Nephron (organoid): ENCODE results near the gene GMPR.
A peak's percentile ranks its signal among the peaks of the same experiment; 100 is the strongest.

Experiments used
- H3K27ac Mint-ChIP-seq, 3 experiments: 2 replicates each; pipeline ENCODE4 v1.8.0; 2020; ENCODE audit warnings: mixed read lengths in 3 of 3, mild to moderate bottlenecking in 2 of 3, moderate library complexity in 1 of 3
- H3K27me3 Mint-ChIP-seq: 2 replicates; pipeline ENCODE4 v1.8.0; 2021; ENCODE audit warnings: low read depth, mild to moderate bottlenecking, moderate library complexity, mixed read lengths
- H3K36me3 Mint-ChIP-seq: 2 replicates; pipeline ENCODE4 v1.8.0; 2020; ENCODE audit warnings: low read depth, mixed read lengths
- H3K4me1 Mint-ChIP-seq: 2 replicates; pipeline ENCODE4 v1.8.0; 2020; ENCODE audit warnings: mixed read lengths
- H3K4me3 Mint-ChIP-seq, 3 experiments: 2 replicates each; pipeline ENCODE4 v1.8.0; 2020; ENCODE audit warnings: mild to moderate bottlenecking in 3 of 3, mixed read lengths in 3 of 3, moderate library complexity in 2 of 3
- H3K9me3 Mint-ChIP-seq: 2 replicates; pipeline ENCODE4 v1.8.0; 2020; ENCODE audit warnings: mixed read lengths
- CTCF ChIP-seq, 3 experiments: fragments of 200-600 bp; sonication (generic); IDR thresholded peaks; one replicate each; pipeline ENCODE4 v1.5.0; 2021; ENCODE audit warnings: antibody characterized with exemption in 3 of 3; ENCODE audit not compliant: unreplicated experiment in 3 of 3

Gene GMPR

GRCh38 chr6:16329233-16329632, 90.8 kb downstream of the GMPR start:
- H3K9me3 Mint-ChIP-seq = no peaks in the 10 kb centered on the region
- H3K4me1 Mint-ChIP-seq = peaks cover 14% of the 10 kb centered on the region
- peaks cover 35% of the 10 kb centered on the region for H3K36me3 Mint-ChIP-seq
- TF ChIP-seq CTCF (IDR thresholded peaks at IDR 0.05; ENCODE audit: unreplicated experiment in 3 of 3) = no peak
- H3K27me3 Mint-ChIP-seq = peaks cover 4% of the 10 kb centered on the region
- H3K4me3 Mint-ChIP-seq = no peak overlapping the region
- H3K27ac Mint-ChIP-seq = no peak overlapping the region

GRCh38 chr6:16331384-16332174, 93.2 kb downstream of the GMPR start:
- peak; percentile 86 to 89 (median 87) for TF ChIP-seq CTCF (IDR thresholded peaks at IDR 0.05; ENCODE audit: unreplicated experiment in 3 of 3)
- Mint-ChIP-seq H3K4me1 (peaks cover 29% of the 10 kb centered on the region), H3K27me3 (peaks cover 4% of the 10 kb centered on the region), H3K36me3 (peaks cover 18% of the 10 kb centered on the region), H3K27ac (no peak overlapping the region), H3K9me3 (no peaks in the 10 kb centered on the region), H3K4me3 (no peak overlapping the region)

- H3K27me3 Mint-ChIP-seq = peaks cover 4% of the 10 kb centered on the region
- H3K36me3 Mint-ChIP-seq = peaks cover 15% of the 10 kb centered on the region
- no peak overlapping the region for H3K4me3 Mint-ChIP-seq
- H3K27ac Mint-ChIP-seq = no peak overlapping the region
- peaks cover 35% of the 10 kb centered on the region for H3K4me1 Mint-ChIP-seq
- H3K9me3 Mint-ChIP-seq = no peaks in the 10 kb centered on the region
- TF ChIP-seq CTCF (IDR thresholded peaks at IDR 0.05; ENCODE audit: unreplicated experiment in 3 of 3) = peak; percentile 86 to 92 (median 88)
Measured at GRCh38 chr6:16332175-16332542, 93.8 kb downstream of the GMPR start.

GRCh38 chr6:16333580-16333979, 95.2 kb downstream of the GMPR start:
- no peak overlapping the region for H3K27ac Mint-ChIP-seq
- no peaks in the 10 kb centered on the region for H3K27me3 Mint-ChIP-seq
- H3K4me3 Mint-ChIP-seq = no peak overlapping the region
- H3K9me3 Mint-ChIP-seq = no peaks in the 10 kb centered on the region
- peaks cover 44% of the 10 kb centered on the region for H3K4me1 Mint-ChIP-seq
- TF ChIP-seq CTCF (IDR thresholded peaks at IDR 0.05; ENCODE audit: unreplicated experiment in 3 of 3) = no peak
- H3K36me3 Mint-ChIP-seq = peaks cover 7% of the 10 kb centered on the region

- no peak for TF ChIP-seq CTCF (IDR thresholded peaks at IDR 0.05; ENCODE audit: unreplicated experiment in 3 of 3)
- Mint-ChIP-seq H3K27ac (peak overlapping the region in 2 of 3 experiments; percentile 15 to 97), H3K9me3 (no peaks in the 10 kb centered on the region), H3K27me3 (no peaks in the 10 kb centered on the region), H3K4me3 (no peak overlapping the region), H3K36me3 (no peaks in the 10 kb centered on the region), H3K4me1 (peaks cover 48% of the 10 kb centered on the region)
Measured at GRCh38 chr6:16334671-16335070, 96.3 kb downstream of the GMPR start.

GRCh38 chr6:16335176-16335575, 96.8 kb downstream of the GMPR start:
- TF ChIP-seq CTCF (IDR thresholded peaks at IDR 0.05; ENCODE audit: unreplicated experiment in 3 of 3) = no peak
- Mint-ChIP-seq H3K4me1 (peaks cover 49% of the 10 kb centered on the region), H3K36me3 (no peaks in the 10 kb centered on the region), H3K9me3 (no peaks in the 10 kb centered on the region), H3K4me3 (no peak overlapping the region), H3K27ac (peak overlapping the region in 1 of 3 experiments; percentile 97), H3K27me3 (no peaks in the 10 kb centered on the region)
